GM12878 (cell line): ENCODE measurements around the gene LBHD1. TPM values are rescaled to one million over a fixed set of nuclear protein-coding genes. Genes with fewer than 3 reads are reported as not detected.

ENCODE experiments used
- BCL11A ChIP-seq: IDR thresholded peaks from 2 replicates; pipeline ENCODE4 v1.6.1; 2011; ENCODE audit warnings: low read depth, low read length
- CHD2 ChIP-seq: IDR thresholded peaks from 2 replicates; pipeline ENCODE4 v1.6.1; 2011; ENCODE audit warnings: low read depth, low read length, improper control_type of control experiment, borderline replicate concordance
- CREB1 ChIP-seq: IDR thresholded peaks from 2 replicates; pipeline ENCODE4 v1.6.1; 2012; ENCODE audit warnings: low read depth, mild to moderate bottlenecking, inconsistent platforms
- EED ChIP-seq: sonication (generic); IDR thresholded peaks from 2 replicates; pipeline ENCODE4 v1.6.1; 2016; ENCODE audit warnings: antibody characterized with exemption, low read depth
- EGR1 ChIP-seq, 2 experiments: IDR thresholded peaks; 1 replicate in 1 of 2; 2 replicates in 1 of 2; pipeline ENCODE4 v1.6.1; 2011 to 2012; ENCODE audit warnings: low read depth in 2 of 2, low read length in 2 of 2, borderline replicate concordance in 1 of 2, mild to moderate bottlenecking in 1 of 2, moderate library complexity in 1 of 2
- ESRRA ChIP-seq: IDR thresholded peaks from 2 replicates; pipeline ENCODE4 v1.6.1; 2012; ENCODE audit warnings: mild to moderate bottlenecking, low read length, improper control_type of control experiment
- HDAC2 ChIP-seq: fragments of 200-600 bp; sonication (generic); IDR thresholded peaks from 2 replicates; pipeline ENCODE4 v1.6.1; 2017
- JUND ChIP-seq: IDR thresholded peaks from 2 replicates; pipeline ENCODE4 v1.6.1; 2012; ENCODE audit warnings: low read depth, mild to moderate bottlenecking, low read length, improper control_type of control experiment, moderate library complexity
- KAT2A ChIP-seq: conservative IDR thresholded peaks from 2 replicates; pipeline ENCODE4 v1.6.1; 2011; ENCODE audit warnings: low read depth, low read length; ENCODE audit not compliant: control insufficient read depth
- MEF2B ChIP-seq: fragments of 450-650 bp; IDR thresholded peaks from 2 replicates; pipeline ENCODE4 v1.6.1; 2018; ENCODE audit warnings: mild to moderate bottlenecking, moderate library complexity; ENCODE audit not compliant: partially characterized antibody, poor library complexity, severe bottlenecking
- NBN ChIP-seq: fragments of 450-650 bp; IDR thresholded peaks from 2 replicates; pipeline ENCODE4 v1.6.1; 2016
- PAX5 ChIP-seq: IDR thresholded peaks from 2 replicates; pipeline ENCODE4 v1.6.1; 2011; ENCODE audit warnings: low read depth, low read length, borderline replicate concordance
- POU2F2 ChIP-seq: IDR thresholded peaks from 3 replicates; pipeline ENCODE4 v1.6.1; 2011; ENCODE audit warnings: low read depth, mild to moderate bottlenecking, low read length, borderline replicate concordance
- RELB ChIP-seq: fragments of 450-650 bp; IDR thresholded peaks from 2 replicates; pipeline ENCODE4 v1.6.1; 2017; ENCODE audit warnings: low read depth, mild to moderate bottlenecking, moderate library complexity
- RFX5 ChIP-seq: IDR thresholded peaks from 2 replicates; pipeline ENCODE4 v1.6.1; 2011; ENCODE audit warnings: low read depth, low read length, improper control_type of control experiment
- RUNX3 ChIP-seq: IDR thresholded peaks from 2 replicates; pipeline ENCODE4 v1.6.1; 2012; ENCODE audit warnings: low read length, inconsistent platforms
- SMAD1 ChIP-seq: fragments of 450-650 bp; IDR thresholded peaks from 2 replicates; pipeline ENCODE4 v1.6.1; 2018; ENCODE audit warnings: mild to moderate bottlenecking, low read depth; ENCODE audit not compliant: partially characterized antibody
- SUPT20H ChIP-seq: IDR thresholded peaks from 2 replicates; pipeline ENCODE4 v1.6.1; 2011; ENCODE audit warnings: low read depth, mild to moderate bottlenecking, low read length, moderate library complexity, borderline replicate concordance; ENCODE audit not compliant: control insufficient read depth
- TAF1 ChIP-seq: IDR thresholded peaks from 2 replicates; pipeline ENCODE4 v1.6.1; 2011; ENCODE audit warnings: mild to moderate bottlenecking, low read depth, low read length, borderline replicate concordance
- TBL1XR1 ChIP-seq: IDR thresholded peaks from 2 replicates; pipeline ENCODE4 v1.6.1; 2012; ENCODE audit warnings: low read depth, low read length, improper control_type of control experiment
- USF1 ChIP-seq: IDR thresholded peaks from 2 replicates; pipeline ENCODE4 v1.6.1; 2011; ENCODE audit warnings: borderline replicate concordance, low read depth, mild to moderate bottlenecking, moderate library complexity, mixed read lengths, low read length; ENCODE audit not compliant: insufficient read depth; ENCODE audit errors: extremely low read length
- WRNIP1 ChIP-seq: IDR thresholded peaks from 2 replicates; pipeline ENCODE4 v1.6.1; 2011; ENCODE audit warnings: low read depth, low read length, improper control_type of control experiment, borderline replicate concordance
- YBX1 ChIP-seq: fragments of 450-650 bp; IDR thresholded peaks from 2 replicates; pipeline ENCODE4 v1.6.1; 2016; ENCODE audit warnings: antibody characterized with exemption
- ZNF217 ChIP-seq: fragments of 450-650 bp; IDR thresholded peaks from 2 replicates; pipeline ENCODE4 v1.6.1; 2017; ENCODE audit warnings: antibody characterized with exemption, mild to moderate bottlenecking
- ZNF274 ChIP-seq: IDR thresholded peaks from one replicate; pipeline ENCODE4 v1.8.0; 2011; ENCODE audit not compliant: insufficient read length, insufficient read depth
- ZNF592 ChIP-seq: fragments of 450-650 bp; IDR thresholded peaks from 2 replicates; pipeline ENCODE4 v1.6.1; 2017; ENCODE audit warnings: mild to moderate bottlenecking, moderate library complexity
- polyA plus RNA-seq, 11 experiments: library from polyadenylated mRNA; depleted of rRNA in 4 of 11; unstranded in 6 of 11; stranded (reverse) in 5 of 11; fragments of >200 nt; fragmentation: Nextera tagmentation in 4 of 11; fragmentation: Illumina TruSeq in 1 of 11; extraction: Ambion mirVana in 4 of 11; extraction: Trizol in 1 of 11; gene quantifications; 1 replicate in 1 of 11; 2 replicates in 10 of 11; pipeline versions ENCODE4 v1.2.1 to v1.2.3, GENCODE V29; 2011 to 2016; ENCODE audit warnings: inconsistent platforms in 2 of 11, missing spikeins in 2 of 11, low read depth in 1 of 11
- total RNA-seq, 4 experiments: library from RNA; depleted of rRNA in 3 of 4; stranded (reverse); fragments of >200 nt in 3 of 4; fragmentation: Illumina TruSeq in 1 of 4; extraction: Trizol in 1 of 4; gene quantifications; 2 replicates each; pipeline versions ENCODE4 v1.2.1 to v1.2.3, GENCODE V29; 2013 to 2021

The LBHD1 gene
- total and polyA plus RNA-seq, 10 of the 15 experiments (the other 5 are each of a cell fraction or from before 2014, with no cell fraction given), result 0.79 to 12.0 (median 7.6) TPM

GRCh38 chr11:62665075-62665598 is 6.9 kb downstream of the LBHD1 start, which contains the start of the genes C11orf98 and CSKMT (continued):
- no peak for TF ChIP-seq JUND
- no peak for TF ChIP-seq WRNIP1
- no peak for TF ChIP-seq SUPT20H
- TF ChIP-seq CREB1, result peak; percentile 25; the same call in 1 of the 2 replicates
- 0 out of 2 replicates have a peak, but pooled peaks have one; percentile 12 for TF ChIP-seq BCL11A
- no peak for TF ChIP-seq ZNF217
- TF ChIP-seq RUNX3, result peak; percentile 86
- TF ChIP-seq TBL1XR1, result 0 out of 2 replicates have a peak, but pooled peaks have one; percentile 42
- TF ChIP-seq USF1, result no peak
- TF ChIP-seq EGR1 (IDR thresholded peaks at IDR 0.05; ENCODE audit: borderline replicate concordance in 1 of 2, low read depth in 2 of 2, low read length in 2 of 2), result peak in 1 of 2 experiments; percentile 36; a peak in 1 of 3 replicates
- TF ChIP-seq PAX5, result 0 out of 2 replicates have a peak, but pooled peaks have one; percentile 80
- TF ChIP-seq RFX5, result no peak
- peak; percentile 90 for TF ChIP-seq SMAD1
- TF ChIP-seq TAF1, result peak; percentile 96
- peak; percentile 98 for TF ChIP-seq POU2F2
- no peak for TF ChIP-seq NBN
- TF ChIP-seq KAT2A, result no peak
- TF ChIP-seq ESRRA, result no peak; the same call in 1 of the 2 replicates
- 0 out of 2 replicates have a peak, but pooled peaks have one; percentile 36 for TF ChIP-seq EED
- no peak; the same call in 1 of the 2 replicates for TF ChIP-seq RELB
- TF ChIP-seq YBX1, result no peak
- TF ChIP-seq ZNF592, result no peak
- TF ChIP-seq CHD2, result no peak
- no peak for TF ChIP-seq HDAC2
- TF ChIP-seq MEF2B, result peak; percentile 26
- no peak for TF ChIP-seq ZNF274
